Lung (tissue), 12 donors: Measurements from ENCODE around the gene MPHOSPH9. TPM values are rescaled to one million over a fixed set of nuclear protein-coding genes. Genes with fewer than 3 reads are reported as not detected.
"Not testable (repeated sequence)": the region's sequence is repeated elsewhere in the genome, so short reads cannot be mapped to it uniquely, and the experiment has no call there.

Experiments used
- ATAC-seq: fragments of 200-7000 bp; cut with Tn5 transposase; one replicate; pipeline ENCODE4 v1.9.1; 2020; ENCODE audit warnings: moderate number of reproducible peaks; ENCODE audit not compliant: insufficient read depth, low FRiP score
- DNase-seq, 3 donors: peaks; one replicate each; pipeline ENCODE4 v3.0.0-alpha.2; 2013 to 2017
- H3K27ac ChIP-seq, 2 donors: one replicate each; pipeline ENCODE4 v1.5.1; 2013; ENCODE audit warnings: mild to moderate bottlenecking in 2 of 2, moderate library complexity in 2 of 2, control low read depth in 1 of 2, inconsistent platforms in 1 of 2, low read depth in 1 of 2, low read length in 1 of 2
- H3K27me3 ChIP-seq, 3 donors: one replicate each; pipeline ENCODE4 v1.5.1; 2013; ENCODE audit warnings: low read length in 2 of 3; ENCODE audit not compliant: control insufficient read depth in 3 of 3, insufficient read depth in 3 of 3
- H3K36me3 ChIP-seq, 4 donors: one replicate each; pipeline ENCODE4 v1.5.1; 2013; ENCODE audit warnings: low read length in 4 of 4, mild to moderate bottlenecking in 1 of 4, moderate library complexity in 1 of 4; ENCODE audit not compliant: control insufficient read depth in 4 of 4, insufficient read depth in 4 of 4
- H3K4me1 ChIP-seq, 5 donors: one replicate each; pipeline ENCODE4 v1.5.1; 2013; ENCODE audit warnings: low read length in 5 of 5, mild to moderate bottlenecking in 2 of 5, moderate library complexity in 1 of 5; ENCODE audit not compliant: control insufficient read depth in 5 of 5, insufficient read depth in 5 of 5
- H3K4me3 ChIP-seq: one replicate; pipeline ENCODE4 v1.5.1; 2013; ENCODE audit warnings: mild to moderate bottlenecking, control low read depth, moderate library complexity
- H3K9ac ChIP-seq, 2 donors: one replicate each; pipeline ENCODE4 v1.5.1; 2013; ENCODE audit warnings: low read length in 2 of 2, control low read depth in 1 of 2; ENCODE audit not compliant: insufficient read depth in 1 of 2
- H3K9me3 ChIP-seq, 4 donors: one replicate each; pipeline ENCODE4 v1.5.1; 2013; ENCODE audit warnings: low read length in 3 of 4, mild to moderate bottlenecking in 1 of 4, moderate library complexity in 1 of 4; ENCODE audit not compliant: control insufficient read depth in 4 of 4, insufficient read depth in 3 of 4
- WGBS, 2 donors: extraction: QIAGEN DNeasy Blood & Tissue Kit; methylation state at CpG; one replicate each; pipeline ENCODE4 v1.1.7; 2013; 5-methylcytosine and 5-hydroxymethylcytosine counted together
- polyA plus RNA-seq, 2 donors: library from polyadenylated mRNA; stranded (reverse); fragments of 200-250 nt; gene quantifications; one replicate each; pipeline ENCODE4 v1.2.1, GENCODE V29; 2013
- total RNA-seq, 2 donors: library from RNA; depleted of rRNA in 1 of 2; stranded (reverse); fragments of >200 nt in 1 of 2; gene quantifications; one replicate each; pipeline ENCODE4 v1.2.1, GENCODE V29; 2014 to 2021
- TF ChIP-seq, protein P1 (sequence below): IDR thresholded peaks from 2 replicates; pipeline ENCODE4 v1.5.1; 2012; ENCODE audit warnings: mild to moderate bottlenecking; ENCODE audit errors: control extremely low read depth, extremely low read depth
- donor health status: control.
- donor health status: control.
- donor health status: Bipolar disorder and iron deficiency.
- donor health status: healthy.
- donor health status: DM: yes; HTN: yes; CAD: no.

The MPHOSPH9 gene
- total and polyA plus RNA-seq, 4 donors = 5.0 to 56.9 (median 12.4) TPM

DNA sequence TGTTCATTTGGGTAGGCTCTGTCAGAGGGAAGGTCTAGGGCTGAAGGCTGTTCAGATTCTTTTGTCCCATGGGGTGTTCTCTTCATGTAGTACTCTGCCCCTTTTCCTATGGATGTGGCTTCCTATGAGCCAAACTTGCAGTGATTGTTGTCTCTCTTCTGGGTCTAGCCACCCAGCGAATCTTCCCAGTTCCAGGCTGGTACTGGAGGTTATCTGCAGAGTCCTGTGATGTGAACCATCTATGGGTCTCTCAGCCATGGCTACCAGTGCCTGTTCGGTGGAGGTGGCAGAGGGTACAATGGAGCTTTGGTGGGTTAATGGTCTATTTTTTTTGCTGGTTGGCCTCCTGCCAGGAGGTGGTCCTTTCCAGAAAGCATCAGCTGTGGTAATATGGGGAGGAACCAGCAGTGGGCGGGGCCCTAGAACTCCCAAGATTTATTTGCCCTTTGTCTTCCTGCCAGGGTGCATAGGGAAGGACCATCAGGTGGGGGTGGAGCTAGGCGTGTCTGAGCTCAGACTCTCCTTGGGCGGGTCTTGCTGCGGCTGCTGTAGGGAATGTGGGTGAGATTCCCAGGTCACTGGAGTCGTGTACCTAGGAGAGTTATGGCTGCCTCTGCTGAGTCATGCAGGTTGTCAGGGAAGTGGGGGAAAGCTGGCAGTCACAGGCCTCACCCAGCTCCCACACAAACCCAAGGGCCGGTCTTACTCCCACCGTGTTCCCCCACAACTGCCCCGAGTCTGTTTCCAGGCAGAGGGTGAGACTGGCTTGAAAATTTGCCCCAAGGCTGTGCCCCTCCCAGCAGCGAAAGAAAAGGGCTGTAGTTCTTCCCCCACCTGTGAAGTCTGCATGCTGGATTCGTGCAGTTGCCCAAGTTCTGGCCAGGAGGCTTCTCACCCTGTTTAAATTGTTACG, 17.8 kb upstream of the MPHOSPH9 start:
- ATAC-seq = peak; percentile 63
- Histone ChIP-seq H3K27me3 (no peaks in the 10 kb centered on the region), H3K4me1 (peaks cover 0 to 5% (median 2%) of the 10 kb centered on the region in 5 donors), H3K4me3 (no peak overlapping the region), H3K9me3 (peaks cover 0 to 3% (median 0%) of the 10 kb centered on the region in 4 donors), H3K36me3 (peaks cover 5 to 21% (median 19%) of the 10 kb centered on the region in 4 donors), H3K9ac (no peak overlapping the region), H3K27ac (peak overlapping the region in 1 of 2 donors; percentile 87)
- WGBS, 2 donors = 57 to 58% methylated on average over 13 of the region's 13 CpGs
- no peak for DNase-seq
- TF ChIP-seq, protein P1, sequence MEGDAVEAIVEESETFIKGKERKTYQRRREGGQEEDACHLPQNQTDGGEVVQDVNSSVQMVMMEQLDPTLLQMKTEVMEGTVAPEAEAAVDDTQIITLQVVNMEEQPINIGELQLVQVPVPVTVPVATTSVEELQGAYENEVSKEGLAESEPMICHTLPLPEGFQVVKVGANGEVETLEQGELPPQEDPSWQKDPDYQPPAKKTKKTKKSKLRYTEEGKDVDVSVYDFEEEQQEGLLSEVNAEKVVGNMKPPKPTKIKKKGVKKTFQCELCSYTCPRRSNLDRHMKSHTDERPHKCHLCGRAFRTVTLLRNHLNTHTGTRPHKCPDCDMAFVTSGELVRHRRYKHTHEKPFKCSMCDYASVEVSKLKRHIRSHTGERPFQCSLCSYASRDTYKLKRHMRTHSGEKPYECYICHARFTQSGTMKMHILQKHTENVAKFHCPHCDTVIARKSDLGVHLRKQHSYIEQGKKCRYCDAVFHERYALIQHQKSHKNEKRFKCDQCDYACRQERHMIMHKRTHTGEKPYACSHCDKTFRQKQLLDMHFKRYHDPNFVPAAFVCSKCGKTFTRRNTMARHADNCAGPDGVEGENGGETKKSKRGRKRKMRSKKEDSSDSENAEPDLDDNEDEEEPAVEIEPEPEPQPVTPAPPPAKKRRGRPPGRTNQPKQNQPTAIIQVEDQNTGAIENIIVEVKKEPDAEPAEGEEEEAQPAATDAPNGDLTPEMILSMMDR = no peak

DNA sequence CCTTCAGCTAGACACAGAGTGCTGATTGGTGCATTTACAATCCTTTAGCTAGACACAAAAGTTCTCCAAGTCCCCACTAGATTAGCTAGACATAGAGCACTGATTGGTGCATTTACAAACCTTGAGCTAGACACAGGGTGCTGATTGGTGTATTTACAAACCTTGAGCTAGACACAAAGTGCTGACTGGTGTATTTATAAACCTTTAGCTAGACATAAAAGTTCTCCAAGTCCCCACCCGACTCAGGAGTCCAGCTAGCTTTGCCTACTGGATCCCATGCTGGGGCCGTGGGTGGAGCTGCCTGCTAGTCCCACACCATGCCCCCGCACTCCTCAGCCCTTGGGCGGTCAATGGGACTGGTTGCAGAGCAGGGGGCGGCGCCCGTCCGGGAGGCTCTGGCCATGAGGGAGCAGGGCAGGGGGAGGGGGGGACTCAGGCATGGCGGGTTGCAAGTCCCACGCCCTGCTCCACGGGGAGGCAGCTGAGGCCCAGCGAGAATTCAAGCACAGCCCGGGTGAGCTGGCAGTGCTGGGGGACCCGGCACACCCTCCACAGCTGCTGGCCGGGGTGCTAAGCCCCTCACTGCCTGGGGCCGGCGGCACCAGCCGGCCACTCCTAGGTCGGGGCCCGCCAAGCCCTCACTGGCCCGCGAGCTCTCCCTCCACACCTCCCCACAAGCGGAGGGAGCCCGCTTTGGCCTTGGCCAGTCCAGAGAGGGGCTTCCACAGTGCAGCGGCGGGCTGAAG, 16.2 kb upstream of the MPHOSPH9 start:
- not testable (repeated sequence) for ATAC-seq, H3K27me3 ChIP-seq, DNase-seq, H3K9ac ChIP-seq, H3K27ac ChIP-seq, H3K4me3 ChIP-seq, H3K9me3 ChIP-seq, H3K4me1 ChIP-seq
- H3K36me3 ChIP-seq = peaks cover 0 to 14% (median 13%) of the 10 kb centered on the region in 4 donors
- 96 to 97% methylated on average over 25 to 26 of the region's 26 CpGs for WGBS, 2 donors

DNA sequence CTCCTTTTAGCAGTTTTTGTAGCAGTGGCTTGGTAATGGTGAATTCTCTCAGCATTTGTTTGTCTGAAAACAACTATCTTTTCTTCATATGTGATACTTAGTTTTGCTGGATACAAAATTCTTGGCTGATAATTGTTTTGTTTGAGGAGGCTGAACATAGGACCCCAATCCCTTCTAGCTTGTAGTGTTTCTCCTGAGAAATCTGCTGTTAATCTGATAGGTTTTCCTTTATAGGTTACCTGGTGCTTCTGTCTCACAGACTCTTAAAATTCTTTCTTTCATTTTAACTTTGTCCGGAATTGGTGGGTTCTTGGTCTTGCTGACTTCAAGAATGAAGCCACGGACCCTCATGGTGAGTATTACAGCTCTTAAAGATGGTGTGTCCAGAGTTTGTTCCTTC, 15.2 kb upstream of the MPHOSPH9 start:
- H3K4me1 ChIP-seq, H3K4me3 ChIP-seq, H3K27me3 ChIP-seq, H3K9ac ChIP-seq, ATAC-seq, H3K36me3 ChIP-seq, H3K27ac ChIP-seq, H3K9me3 ChIP-seq, DNase-seq: not testable (repeated sequence)
- 97% methylated on average over 2 of the region's 2 CpGs for WGBS, 2 donors

DNA sequence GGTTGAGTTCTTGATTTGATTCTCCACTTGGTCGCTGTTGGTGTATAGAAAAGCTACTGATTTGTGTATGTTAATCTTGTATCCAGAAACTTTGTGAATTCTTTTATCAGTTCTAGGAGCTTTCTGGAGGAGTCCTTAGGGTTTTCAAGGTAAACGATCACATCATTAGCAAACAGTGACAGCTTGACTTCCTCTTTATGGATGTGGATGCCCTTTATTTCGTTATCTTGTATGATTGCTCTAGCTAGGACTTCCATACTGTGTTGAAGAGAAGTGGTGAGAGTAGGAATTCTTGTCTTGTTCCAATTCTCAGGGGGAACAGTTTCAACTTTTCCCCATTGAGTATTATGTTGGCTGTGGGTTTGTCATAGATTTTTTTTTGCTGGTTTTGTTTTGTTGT, 12.7 kb upstream of the MPHOSPH9 start:
- no peak overlapping the region for H3K27ac ChIP-seq
- H3K9me3 ChIP-seq = peaks cover 0 to 3% (median 0%) of the 10 kb centered on the region in 4 donors
- H3K4me1 ChIP-seq = peaks cover 0 to 11% (median under 1%) of the 10 kb centered on the region in 5 donors
- WGBS, 2 donors = 74 to 81% methylated on average over 3 of the region's 3 CpGs
- no peaks in the 10 kb centered on the region for H3K27me3 ChIP-seq
- no peak overlapping the region for H3K9ac ChIP-seq
- DNase-seq (no peak), ATAC-seq (no peak)
- peaks cover 0 to 6% (median 5%) of the 10 kb centered on the region in 4 donors for H3K36me3 ChIP-seq
- H3K4me3 ChIP-seq = no peak overlapping the region
- TF ChIP-seq, protein P1 = no peak
